SKM-1 treated with dmso at 0.1 percent for 144 hours (cell line): ENCODE data around the gene NEURL1.
"Not testable (repeated sequence)": the region's sequence is repeated elsewhere in the genome, so short reads cannot be mapped to it uniquely, and the experiment has no call there.

Source experiments
- DNase-seq: peaks from one replicate; lab custom pipeline; 2025; ENCODE audit not compliant: unreplicated experiment; lab: John Stamatoyannopoulos, UW

The NEURL1 gene

DNA sequence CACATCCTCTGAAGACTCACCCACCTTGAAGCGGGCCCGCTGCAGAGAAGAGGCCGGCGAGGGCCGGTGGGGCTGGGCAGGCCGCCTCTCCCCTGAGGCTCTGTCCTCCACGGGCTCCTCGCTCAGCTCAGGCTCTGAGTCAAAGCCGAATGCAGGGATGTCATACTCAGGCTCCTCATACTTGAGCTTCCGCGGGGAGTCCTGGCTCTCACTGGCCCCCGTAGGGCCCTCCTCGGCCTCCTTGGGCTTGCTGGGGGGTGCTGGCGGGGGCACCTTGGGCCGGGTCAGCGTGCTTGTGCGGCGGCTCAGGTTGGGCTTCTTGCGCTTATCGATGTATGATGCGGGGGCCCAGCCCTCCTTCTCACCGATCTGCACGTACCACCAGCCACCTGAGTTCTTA lies 109.9 kb downstream of the NEURL1 start:
- DNase-seq: no peak

DNA sequence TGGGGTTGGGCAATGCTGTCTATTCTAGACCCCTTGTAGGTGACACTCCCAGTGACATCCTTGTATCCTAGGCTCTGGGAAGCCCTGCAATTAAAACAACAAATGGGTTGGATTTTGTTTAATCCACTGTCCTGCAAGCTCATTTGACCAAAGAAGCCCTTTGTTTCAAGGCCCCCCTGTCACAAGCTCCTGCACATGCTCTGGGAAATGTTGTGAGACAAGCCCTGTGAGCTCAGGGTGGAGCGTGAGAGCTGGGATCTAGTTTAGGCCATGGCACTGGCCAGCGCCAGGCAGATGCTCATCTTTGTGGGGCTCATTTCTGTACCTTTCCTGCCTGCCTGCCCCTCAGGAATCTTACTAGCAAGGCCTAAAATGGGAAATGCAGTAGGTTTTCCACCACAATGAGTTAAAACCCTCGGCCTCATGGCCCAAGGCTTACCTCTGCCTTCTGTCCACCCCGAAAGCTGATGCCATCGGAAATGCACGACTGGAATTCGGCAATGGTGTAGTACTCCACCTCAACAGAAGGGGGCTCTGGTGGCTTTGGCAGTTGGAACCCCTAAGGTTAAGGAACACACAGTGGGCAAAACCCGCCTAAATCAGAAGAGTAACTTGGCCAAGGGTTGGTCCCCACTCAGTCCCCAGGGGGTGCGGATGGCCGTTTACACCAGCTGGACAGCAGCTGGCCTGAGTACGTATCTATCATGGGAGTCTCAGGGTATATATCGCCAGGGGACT lies 112.0 kb downstream of the NEURL1 start:
- peak; percentile 30 for DNase-seq

GRCh38 chr10:103606097-103606438 lies 112.6 kb downstream of the NEURL1 start:
- not testable (repeated sequence) for DNase-seq

- DNase-seq: not testable (repeated sequence)
These were observed 113.5 kb downstream of the NEURL1 start for GRCh38 chr10:103607051-103607450.

- DNase-seq: not testable (repeated sequence)
These were observed 114.6 kb downstream of the NEURL1 start for GRCh38 chr10:103608056-103608455.

GRCh38 chr10:103609231-103610082 lies 116.0 kb downstream of the NEURL1 start:
- no peak for DNase-seq

- DNase-seq: no peak
These were observed 116.6 kb downstream of the NEURL1 start for GRCh38 chr10:103610083-103610472.

DNA sequence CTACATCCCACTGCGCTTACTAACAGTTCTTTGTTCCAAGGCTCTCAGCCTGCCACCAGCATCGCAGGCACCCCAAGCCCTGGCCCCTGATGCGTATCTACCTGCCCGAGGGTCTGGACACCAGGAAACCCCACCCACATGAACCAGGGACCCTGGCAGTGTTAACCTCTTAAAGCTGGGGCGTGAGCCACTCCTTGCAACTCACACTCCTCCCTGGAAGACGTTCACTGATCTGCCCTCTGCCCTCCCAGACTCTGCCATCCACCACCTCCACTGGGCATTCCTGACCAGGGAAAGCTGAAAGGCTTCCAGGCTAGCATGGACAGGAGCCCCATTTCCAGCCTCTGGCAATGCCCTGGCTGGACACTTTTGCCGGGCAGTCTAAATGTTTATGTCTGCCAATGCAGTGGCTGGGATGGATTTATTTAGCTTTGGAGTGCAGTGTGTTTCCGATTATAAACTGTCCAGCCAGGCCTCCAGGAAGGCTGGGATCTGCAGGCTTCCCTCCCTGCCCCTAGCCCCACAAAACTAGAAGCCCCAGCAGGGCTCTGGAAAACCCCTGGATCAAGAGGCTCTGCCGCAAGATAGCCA lies 117.5 kb downstream of the NEURL1 start:
- no peak for DNase-seq

DNA sequence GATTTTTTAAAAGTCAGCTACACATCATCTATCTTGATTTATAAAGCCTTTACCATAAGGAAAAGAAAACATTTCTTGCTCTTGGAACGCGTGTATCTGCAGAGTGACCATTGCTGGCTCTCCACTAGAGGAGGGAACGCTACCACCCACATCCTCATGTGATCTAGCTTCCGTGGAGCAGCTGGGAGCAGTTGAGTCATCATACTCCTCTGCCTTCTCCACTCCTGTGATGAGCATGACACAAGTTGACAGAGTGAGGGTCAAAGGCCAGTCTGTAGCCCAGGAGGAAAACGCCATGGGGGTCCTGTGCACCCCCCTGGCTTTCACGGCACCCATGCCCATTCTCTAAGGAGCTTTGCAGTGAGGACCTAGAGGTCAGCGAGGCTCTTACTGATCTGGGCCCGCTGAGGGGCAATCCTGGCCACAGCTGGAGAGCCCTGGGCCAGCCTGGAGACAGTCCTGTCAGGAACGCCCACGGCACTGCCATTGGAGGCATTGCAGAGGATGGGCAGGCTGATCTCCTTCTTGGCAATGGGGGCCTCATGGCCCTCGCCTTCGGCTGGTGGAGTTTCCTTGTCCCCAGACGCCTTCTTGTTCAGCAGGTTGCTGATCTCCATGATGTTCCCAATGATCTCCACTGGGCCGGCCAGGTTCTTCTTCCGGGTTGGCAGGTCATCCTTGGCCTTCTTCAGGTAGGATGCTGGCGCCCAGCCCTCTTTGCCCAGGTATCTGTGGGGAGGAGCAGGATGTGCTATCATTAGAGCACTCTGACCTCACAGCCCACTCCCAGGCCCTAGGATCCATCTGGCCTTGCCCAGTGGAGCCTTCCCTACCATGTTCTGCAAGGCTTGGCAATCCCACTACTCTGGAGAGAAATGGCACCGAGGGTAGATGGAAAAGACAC lies 119.2 kb downstream of the NEURL1 start:
- DNase-seq: no peak

DNA sequence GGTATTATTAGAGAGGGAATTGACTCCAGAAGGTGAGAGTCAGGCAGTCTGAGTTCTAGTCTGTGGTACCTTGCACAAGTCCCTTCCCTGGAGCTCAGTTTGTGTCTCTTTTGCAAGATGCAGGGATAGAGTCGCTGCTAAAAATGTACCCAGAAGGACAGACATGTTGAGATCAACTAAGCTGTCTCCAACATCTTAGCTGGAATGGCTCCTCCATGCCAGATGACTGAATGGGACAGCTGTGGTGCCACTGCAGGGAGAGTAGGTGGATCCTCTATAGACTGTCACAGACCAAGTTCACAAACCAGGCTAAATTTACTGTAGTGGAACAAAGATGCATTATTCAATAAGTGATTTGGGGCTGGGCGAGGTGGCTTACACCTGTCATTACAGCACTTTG lies 120.1 kb downstream of the NEURL1 start:
- DNase-seq: no peak

- no peak for DNase-seq
These were observed 121.0 kb downstream of the NEURL1 start for GRCh38 chr10:103614306-103615158.

- no peak for DNase-seq
These were observed 123.4 kb downstream of the NEURL1 start for GRCh38 chr10:103616705-103617601.

DNA sequence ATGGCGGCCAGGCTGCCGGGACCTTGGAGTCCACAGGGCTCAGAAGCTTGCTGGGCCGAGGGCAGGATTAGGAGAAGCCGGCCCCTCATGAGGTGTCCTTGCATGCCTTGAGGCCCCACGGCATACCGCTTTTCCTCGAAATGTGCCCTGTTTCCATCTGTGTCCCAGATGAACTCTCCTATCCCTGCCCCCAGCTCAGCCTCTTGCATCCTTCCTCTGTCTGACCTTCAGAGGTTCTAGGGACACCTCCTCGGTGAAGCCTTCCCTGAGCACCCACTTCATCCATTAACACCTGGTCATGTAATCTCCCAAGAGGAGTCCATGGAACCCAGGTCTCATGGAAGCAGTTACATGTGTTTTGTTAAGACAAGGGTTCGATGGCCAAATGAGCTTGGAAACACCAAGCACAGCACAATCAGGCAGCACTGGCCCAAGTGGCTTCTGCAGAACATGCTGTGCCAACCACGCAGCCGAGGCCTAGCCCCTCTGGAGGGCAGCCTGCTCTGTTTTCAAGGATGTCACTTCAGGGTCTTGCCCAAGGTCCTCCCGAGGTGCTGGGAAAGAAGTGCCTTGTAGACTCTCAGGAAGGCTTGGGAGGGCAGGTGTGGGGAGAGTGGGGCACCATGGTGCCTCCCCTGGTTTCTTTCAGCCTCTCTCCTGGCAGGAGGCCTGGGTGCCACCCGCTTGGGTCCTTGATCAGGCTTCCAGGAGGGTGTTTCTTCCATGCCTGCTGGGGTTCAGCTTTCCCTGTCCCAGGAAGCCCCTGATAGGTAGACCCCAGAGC lies 124.3 kb downstream of the NEURL1 start:
- DNase-seq: no peak

- DNase-seq: no peak
These were observed 125.3 kb downstream of the NEURL1 start for GRCh38 chr10:103618575-103619423.

- no peak for DNase-seq
These were observed 126.2 kb downstream of the NEURL1 start for GRCh38 chr10:103619424-103620351.

- no peak for DNase-seq
These were observed 126.8 kb downstream of the NEURL1 start for GRCh38 chr10:103620352-103620740.
